Neural crest cell (in vitro differentiated cells): ENCODE results near the gene PALD1. TPM values are rescaled to one million over a fixed set of nuclear protein-coding genes. Genes with fewer than 3 reads are reported as not detected.

Experiments
- DNase-seq: peaks from one replicate; pipeline ENCODE4 v3.0.0; 2021; ENCODE audit warnings: low read depth, mixed read lengths, low spot score
- H3K27ac Mint-ChIP-seq: one replicate; pipeline ENCODE4 v1.8.0; 2021; ENCODE audit warnings: mild to moderate bottlenecking, mixed read lengths; ENCODE audit not compliant: unreplicated experiment
- H3K27me3 Mint-ChIP-seq: 2 replicates; pipeline ENCODE4 v1.8.0; 2021; ENCODE audit warnings: low read depth, mild to moderate bottlenecking, mixed read lengths
- H3K36me3 Mint-ChIP-seq: 2 replicates; pipeline ENCODE4 v1.8.0; 2021; ENCODE audit warnings: low read depth, mild to moderate bottlenecking, mixed read lengths
- H3K4me1 Mint-ChIP-seq: 2 replicates; pipeline ENCODE4 v1.8.0; 2021; ENCODE audit warnings: mixed read lengths
- H3K4me3 Mint-ChIP-seq: one replicate; pipeline ENCODE4 v1.8.0; 2021; ENCODE audit warnings: mild to moderate bottlenecking, mixed read lengths
- H3K9me3 Mint-ChIP-seq: 2 replicates; pipeline ENCODE4 v1.8.0; 2021; ENCODE audit warnings: mixed read lengths
- total RNA-seq: library from RNA; stranded (reverse); gene quantifications from 2 replicates; pipeline ENCODE4 v1.2.1, GENCODE V29; 2021
- TF ChIP-seq, protein P1 (sequence below): fragments of 200-600 bp; sonication (generic); conservative IDR thresholded peaks from 2 replicates; pipeline ENCODE4 v1.5.0; 2021; ENCODE audit warnings: antibody characterized with exemption, mild to moderate bottlenecking

PALD1 gene
- total RNA-seq, 1 donor from 2014 or later, result 14.3 TPM

- Mint-ChIP-seq H3K27ac (no peak overlapping the region), H3K9me3 (no peaks in the 10 kb centered on the region), H3K36me3 (no peaks in the 10 kb centered on the region), H3K27me3 (peaks cover 19% of the 10 kb centered on the region), H3K4me1 (peaks cover 29% of the 10 kb centered on the region), H3K4me3 (no peak overlapping the region)
- no peak for DNase-seq
- TF ChIP-seq, protein P1, sequence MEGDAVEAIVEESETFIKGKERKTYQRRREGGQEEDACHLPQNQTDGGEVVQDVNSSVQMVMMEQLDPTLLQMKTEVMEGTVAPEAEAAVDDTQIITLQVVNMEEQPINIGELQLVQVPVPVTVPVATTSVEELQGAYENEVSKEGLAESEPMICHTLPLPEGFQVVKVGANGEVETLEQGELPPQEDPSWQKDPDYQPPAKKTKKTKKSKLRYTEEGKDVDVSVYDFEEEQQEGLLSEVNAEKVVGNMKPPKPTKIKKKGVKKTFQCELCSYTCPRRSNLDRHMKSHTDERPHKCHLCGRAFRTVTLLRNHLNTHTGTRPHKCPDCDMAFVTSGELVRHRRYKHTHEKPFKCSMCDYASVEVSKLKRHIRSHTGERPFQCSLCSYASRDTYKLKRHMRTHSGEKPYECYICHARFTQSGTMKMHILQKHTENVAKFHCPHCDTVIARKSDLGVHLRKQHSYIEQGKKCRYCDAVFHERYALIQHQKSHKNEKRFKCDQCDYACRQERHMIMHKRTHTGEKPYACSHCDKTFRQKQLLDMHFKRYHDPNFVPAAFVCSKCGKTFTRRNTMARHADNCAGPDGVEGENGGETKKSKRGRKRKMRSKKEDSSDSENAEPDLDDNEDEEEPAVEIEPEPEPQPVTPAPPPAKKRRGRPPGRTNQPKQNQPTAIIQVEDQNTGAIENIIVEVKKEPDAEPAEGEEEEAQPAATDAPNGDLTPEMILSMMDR, result no peak
Observed at GRCh38 chr10:70433581-70434280, 44.8 kb upstream of the PALD1 start.

DNA sequence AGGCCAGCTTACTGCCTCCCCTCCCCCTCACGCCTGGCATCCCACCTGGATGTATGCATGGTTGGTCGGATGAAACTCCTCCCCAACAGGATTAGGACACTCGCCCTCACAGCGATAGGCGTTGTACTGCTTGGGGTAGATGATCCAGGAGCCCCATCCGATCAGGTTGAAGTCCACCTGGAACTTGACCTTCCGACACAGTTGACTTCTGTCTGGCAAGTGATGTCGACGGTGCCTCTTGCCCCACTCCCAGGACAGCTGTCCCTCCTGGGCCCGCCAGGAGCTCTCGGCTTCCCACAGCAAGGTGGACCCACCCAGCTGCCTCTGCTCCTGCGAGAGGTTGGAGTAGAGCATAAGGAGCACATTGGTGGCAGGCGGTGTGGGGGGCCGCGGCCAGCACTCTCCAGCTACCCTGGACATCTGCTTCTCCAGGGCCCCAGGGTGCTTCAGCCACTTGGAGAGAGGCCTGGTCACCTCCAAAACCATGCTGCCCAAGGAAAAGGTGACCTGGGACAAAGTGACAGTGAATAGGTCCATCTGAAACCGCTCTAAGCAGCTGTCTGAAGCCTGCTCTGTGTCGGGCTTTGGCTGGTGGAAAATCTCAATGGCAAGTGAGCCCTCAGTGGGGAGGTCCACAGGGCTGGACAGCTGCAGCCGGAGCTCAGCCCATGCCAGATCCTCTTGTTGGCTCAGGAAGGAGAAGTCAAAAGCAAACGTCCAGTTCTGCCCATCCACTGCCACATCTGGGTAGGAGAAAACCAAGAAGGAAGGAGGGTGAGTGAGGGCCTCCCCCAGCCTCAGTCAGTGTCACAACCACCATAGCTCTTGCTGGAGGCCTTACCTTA lies 43.1 kb upstream of the PALD1 start:
- Mint-ChIP-seq H3K9me3 (no peaks in the 10 kb centered on the region), H3K4me3 (no peak overlapping the region), H3K27me3 (peaks cover 35% of the 10 kb centered on the region), H3K36me3 (peaks cover 3% of the 10 kb centered on the region), H3K27ac (peak overlapping the region; percentile 67), H3K4me1 (peaks cover 22% of the 10 kb centered on the region)
- TF ChIP-seq, protein P1, result no peak
- DNase-seq, result no peak

DNA sequence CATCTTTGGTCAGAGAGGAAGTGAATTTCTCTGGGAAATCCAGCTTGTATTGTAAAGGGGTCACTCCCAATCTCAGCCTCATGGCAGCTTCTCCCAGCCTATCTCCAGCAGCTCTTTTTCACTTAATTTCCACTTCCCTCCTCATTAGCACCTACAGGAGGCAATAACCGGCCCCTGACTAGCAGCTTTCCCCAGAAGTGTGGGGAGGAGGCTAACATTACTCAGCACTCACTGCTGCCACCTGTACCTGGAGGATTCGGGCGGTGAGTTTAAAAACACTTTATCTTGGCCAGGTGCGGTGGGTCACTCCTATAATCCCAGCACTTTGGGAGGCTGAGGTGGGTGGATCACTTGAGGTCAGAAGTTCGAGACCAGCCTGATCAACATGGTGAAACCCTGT lies 40.8 kb upstream of the PALD1 start:
- Mint-ChIP-seq H3K27me3 (peaks cover 58% of the 10 kb centered on the region), H3K4me3 (no peak overlapping the region), H3K4me1 (peaks cover 8% of the 10 kb centered on the region), H3K36me3 (peaks cover 3% of the 10 kb centered on the region), H3K27ac (no peak overlapping the region), H3K9me3 (no peaks in the 10 kb centered on the region)
- TF ChIP-seq, protein P1, result no peak
- DNase-seq, result no peak

DNA sequence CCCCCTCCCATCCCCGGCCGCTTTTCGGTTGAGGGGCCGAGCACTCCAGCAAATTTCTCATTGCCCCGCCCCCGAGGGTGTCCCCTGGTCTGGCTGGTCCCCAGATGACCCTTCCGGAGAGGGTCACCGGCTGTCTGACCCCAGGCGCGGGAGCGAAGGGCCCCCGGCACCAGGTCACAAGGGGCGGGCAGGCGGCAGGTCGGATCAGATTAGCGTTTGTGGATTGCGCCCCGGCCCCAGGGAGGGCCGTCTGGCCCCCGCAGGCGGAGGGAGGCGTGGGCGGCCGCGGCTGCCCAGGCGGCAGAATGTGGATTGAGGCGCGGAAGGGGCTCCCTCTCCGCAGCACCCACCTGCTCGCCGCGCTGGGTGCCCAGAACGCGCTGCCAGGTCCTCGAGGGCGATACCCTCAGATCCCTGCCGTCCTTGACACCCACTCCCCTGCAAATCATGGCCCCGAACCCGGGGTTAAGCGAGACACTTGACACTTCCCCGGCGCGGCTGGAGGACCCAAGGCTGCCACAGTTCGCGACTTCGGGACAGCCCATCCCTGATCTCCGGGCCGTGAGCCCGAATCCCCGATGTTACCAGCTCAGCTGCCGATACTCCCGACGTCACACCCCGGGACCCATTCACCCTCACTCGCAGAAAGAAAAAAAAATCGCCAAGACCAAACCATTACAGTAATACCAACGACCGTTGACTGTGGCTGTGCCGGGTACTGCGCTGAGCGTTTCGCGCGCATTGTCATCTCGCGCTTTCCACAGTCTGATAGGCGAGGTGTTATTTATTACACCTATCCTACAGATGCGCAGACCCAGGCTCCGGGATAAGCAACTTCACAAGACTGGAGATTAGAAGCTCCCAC lies 38.0 kb upstream of the PALD1 start:
- TF ChIP-seq, protein P1, result no peak
- peaks cover 81% of the 10 kb centered on the region for H3K27me3 Mint-ChIP-seq
- peaks cover 3% of the 10 kb centered on the region for H3K36me3 Mint-ChIP-seq
- peaks cover 6% of the 10 kb centered on the region for H3K4me1 Mint-ChIP-seq
- H3K9me3 Mint-ChIP-seq, result no peaks in the 10 kb centered on the region
- no peak for DNase-seq
- peak overlapping the region; percentile 80 for H3K4me3 Mint-ChIP-seq
- no peak overlapping the region for H3K27ac Mint-ChIP-seq

- Mint-ChIP-seq H3K4me1 (peaks cover 6% of the 10 kb centered on the region), H3K9me3 (no peaks in the 10 kb centered on the region), H3K4me3 (peak within 1 kb of the TSS; percentile 80), H3K27me3 (peaks cover 87% of the 10 kb centered on the region), H3K36me3 (peaks cover 3% of the 10 kb centered on the region), H3K27ac (no peak within 1 kb of the TSS)
- TF ChIP-seq, protein P1, result no peak
- no peak for DNase-seq
Observed at GRCh38 chr10:70441161-70441894, 37.2 kb upstream of the PALD1 start, which contains the start of gene NODAL. Gene NODAL, minus strand, starts transcription at chr10:70441681. Its CDS starts 14 bp downstream, at chr10:70441667.
